ENCODE measurements around the gene REV1.
A peak's percentile ranks its signal among the peaks of the same experiment; 100 is the strongest.

REV1 gene

DNA sequence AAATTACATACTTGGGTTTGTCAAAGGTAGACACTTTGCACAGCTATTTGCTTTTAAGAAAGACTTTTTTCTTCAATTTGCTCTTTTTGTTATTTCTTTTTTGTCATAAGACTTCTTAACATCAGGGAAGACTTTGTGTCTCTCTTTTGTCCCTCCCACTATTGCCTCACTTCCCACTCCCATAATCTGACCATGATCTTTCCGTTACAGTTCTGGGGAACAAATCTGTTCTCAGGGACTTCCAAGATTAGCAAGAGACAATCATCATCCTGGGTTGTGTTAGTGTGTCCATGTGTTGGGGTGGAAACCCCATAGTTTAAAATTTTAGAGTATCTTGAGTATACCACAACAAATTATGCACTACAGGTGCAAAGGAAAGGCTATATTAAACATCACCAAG lies 75.3 kb downstream of the REV1 start:
- Histone ChIP-seq H3K27me3 (ENCODE audit: insufficient read depth, low read length) (no peaks in the 10 kb centered on the region), H3K4me3 (ENCODE audit: low read length) (no peak overlapping the region), H3K9ac (ENCODE audit: low read depth, low read length) (no peak overlapping the region), H3K27ac (ENCODE audit: low read length) (no peak overlapping the region), H3K9me3 (ENCODE audit: insufficient read depth, low read depth, low read length) (no peaks in the 10 kb centered on the region), H3K36me3 (ENCODE audit: insufficient read depth, low read depth, low read length) (peaks cover 99% of the 10 kb centered on the region), H3K4me1 (ENCODE audit: insufficient read depth, low read length) (no peaks in the 10 kb centered on the region)

DNA sequence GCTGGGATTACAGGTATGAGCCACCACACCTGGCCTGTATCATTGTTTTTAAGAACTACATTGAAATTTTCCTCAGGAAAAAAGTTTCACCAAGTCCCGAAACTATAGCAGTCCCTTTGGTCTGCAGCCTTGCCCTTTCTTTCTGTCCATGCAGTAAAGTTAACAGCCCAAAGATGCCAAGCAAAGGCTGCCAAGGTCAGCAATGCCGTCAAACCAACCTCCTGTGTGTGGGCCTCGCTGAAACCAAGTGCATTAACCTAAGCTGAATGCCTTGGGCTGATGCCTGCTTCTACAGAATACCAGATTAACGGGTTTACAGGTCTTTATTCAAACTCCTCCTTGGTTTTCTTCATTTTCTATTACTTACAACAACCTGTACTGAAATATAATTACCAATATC lies 79.5 kb downstream of the REV1 start:
- H3K9me3 ChIP-seq (ENCODE audit: insufficient read depth, low read depth, low read length), result no peaks in the 10 kb centered on the region
- no peaks in the 10 kb centered on the region for H3K27me3 ChIP-seq (ENCODE audit: insufficient read depth, low read length)
- no peaks in the 10 kb centered on the region for H3K4me1 ChIP-seq (ENCODE audit: insufficient read depth, low read length)
- peaks cover 93% of the 10 kb centered on the region for H3K36me3 ChIP-seq (ENCODE audit: insufficient read depth, low read depth, low read length)
- H3K9ac ChIP-seq (ENCODE audit: low read depth, low read length), result no peak overlapping the region
- no peak overlapping the region for H3K4me3 ChIP-seq (ENCODE audit: low read length)
- no peak overlapping the region for H3K27ac ChIP-seq (ENCODE audit: low read length)

GRCh38 chr2:99406137-99406536 lies 83.7 kb downstream of the REV1 start:
- H3K9ac ChIP-seq (ENCODE audit: low read depth, low read length), result no peak overlapping the region
- peaks cover 25% of the 10 kb centered on the region for H3K4me1 ChIP-seq (ENCODE audit: insufficient read depth, low read length)
- no peak overlapping the region for H3K4me3 ChIP-seq (ENCODE audit: low read length)
- H3K27me3 ChIP-seq (ENCODE audit: insufficient read depth, low read length), result no peaks in the 10 kb centered on the region
- no peak overlapping the region for H3K27ac ChIP-seq (ENCODE audit: low read length)
- peaks cover 93% of the 10 kb centered on the region for H3K36me3 ChIP-seq (ENCODE audit: insufficient read depth, low read depth, low read length)
- H3K9me3 ChIP-seq (ENCODE audit: insufficient read depth, low read depth, low read length), result no peaks in the 10 kb centered on the region

DNA sequence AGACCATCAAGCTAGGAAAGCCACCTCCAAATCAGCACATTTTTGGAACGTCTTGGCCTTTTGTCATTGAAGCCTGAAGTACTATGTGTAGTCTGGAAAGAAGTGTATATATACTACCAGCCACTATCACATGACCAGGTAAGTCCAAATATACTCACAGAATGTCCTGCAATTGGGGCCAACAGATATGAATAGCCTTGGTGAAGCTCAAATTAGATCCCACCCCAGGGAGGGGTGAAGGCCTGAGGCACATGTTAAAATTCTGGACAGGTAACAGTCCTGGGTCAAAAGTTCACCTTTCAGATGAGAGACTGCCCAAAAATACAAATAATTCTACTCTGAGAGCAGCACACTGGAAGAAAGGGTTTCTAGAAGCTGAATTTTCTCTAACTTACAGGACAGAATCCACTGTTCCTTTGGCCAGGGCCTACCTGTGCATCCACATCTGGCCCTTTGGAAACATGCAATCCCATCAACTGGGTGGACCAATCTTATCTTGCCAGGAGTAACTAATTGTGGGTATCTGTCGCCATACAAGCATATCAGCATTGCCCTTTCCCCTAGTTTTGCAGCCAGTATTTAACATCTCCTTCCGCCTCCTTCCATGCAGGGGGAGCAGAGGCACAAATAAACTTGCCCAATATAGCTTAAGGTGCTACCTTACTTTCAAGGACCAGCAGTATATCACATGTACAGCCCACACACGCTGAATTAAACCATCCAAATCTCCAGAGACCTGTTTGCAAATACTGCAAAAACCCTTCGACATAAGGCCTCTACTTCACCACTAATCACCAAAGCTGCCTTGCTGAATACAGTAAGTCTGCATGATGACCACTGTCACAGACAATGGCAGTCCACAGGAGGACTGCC lies 84.8 kb downstream of the REV1 start:
- Histone ChIP-seq H3K9ac (ENCODE audit: low read depth, low read length) (no peak overlapping the region), H3K4me3 (ENCODE audit: low read length) (no peak overlapping the region), H3K27me3 (ENCODE audit: insufficient read depth, low read length) (no peaks in the 10 kb centered on the region), H3K36me3 (ENCODE audit: insufficient read depth, low read depth, low read length) (peaks cover 93% of the 10 kb centered on the region), H3K4me1 (ENCODE audit: insufficient read depth, low read length) (peaks cover 25% of the 10 kb centered on the region), H3K9me3 (ENCODE audit: insufficient read depth, low read depth, low read length) (no peaks in the 10 kb centered on the region), H3K27ac (ENCODE audit: low read length) (no peak overlapping the region)

- H3K9me3 ChIP-seq (ENCODE audit: insufficient read depth, low read depth, low read length), result no peaks in the 10 kb centered on the region
- H3K4me1 ChIP-seq (ENCODE audit: insufficient read depth, low read length), result peaks cover 25% of the 10 kb centered on the region
- H3K4me3 ChIP-seq (ENCODE audit: low read length), result peak overlapping the region; percentile 33; the same call in 1 of the 2 replicates
- H3K36me3 ChIP-seq (ENCODE audit: insufficient read depth, low read depth, low read length), result peaks cover 93% of the 10 kb centered on the region
- no peaks in the 10 kb centered on the region for H3K27me3 ChIP-seq (ENCODE audit: insufficient read depth, low read length)
- H3K27ac ChIP-seq (ENCODE audit: low read length), result peak overlapping the region; percentile 11
- H3K9ac ChIP-seq (ENCODE audit: low read depth, low read length), result peak overlapping the region; percentile 18; the same call in 1 of the 2 replicates
These were observed 85.6 kb downstream of the REV1 start for GRCh38 chr2:99404039-99404796.

GRCh38 chr2:99403524-99403923 lies 86.3 kb downstream of the REV1 start:
- peak overlapping the region; percentile 11 for H3K27ac ChIP-seq (ENCODE audit: low read length)
- no peaks in the 10 kb centered on the region for H3K9me3 ChIP-seq (ENCODE audit: insufficient read depth, low read depth, low read length)
- peak overlapping the region; percentile 18; the same call in 1 of the 2 replicates for H3K9ac ChIP-seq (ENCODE audit: low read depth, low read length)
- H3K4me3 ChIP-seq (ENCODE audit: low read length), result peak overlapping the region; percentile 33; the same call in 1 of the 2 replicates
- no peaks in the 10 kb centered on the region for H3K27me3 ChIP-seq (ENCODE audit: insufficient read depth, low read length)
- peaks cover 25% of the 10 kb centered on the region for H3K4me1 ChIP-seq (ENCODE audit: insufficient read depth, low read length)
- H3K36me3 ChIP-seq (ENCODE audit: insufficient read depth, low read depth, low read length), result peaks cover 93% of the 10 kb centered on the region

DNA sequence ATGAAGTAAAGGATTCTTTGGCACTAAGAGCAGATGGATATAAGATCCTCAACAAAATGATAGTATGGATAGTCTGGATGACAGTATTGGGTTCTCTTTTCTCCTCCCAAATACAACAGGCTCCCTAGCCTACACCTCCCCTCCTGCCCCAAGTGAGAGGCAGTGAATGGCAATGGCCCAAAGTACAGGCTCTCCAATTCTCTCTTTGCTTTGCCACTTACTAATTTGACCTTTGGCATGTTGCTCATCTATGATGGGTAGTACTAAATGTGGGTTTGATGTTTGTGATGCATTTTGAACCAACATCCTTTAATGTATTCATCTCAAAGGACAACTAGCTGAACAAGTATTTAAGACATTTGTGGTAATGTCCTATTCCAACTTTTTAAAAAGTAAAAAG lies 86.7 kb downstream of the REV1 start:
- Histone ChIP-seq H3K36me3 (ENCODE audit: insufficient read depth, low read depth, low read length) (peaks cover 95% of the 10 kb centered on the region), H3K27ac (ENCODE audit: low read length) (no peak overlapping the region), H3K4me1 (ENCODE audit: insufficient read depth, low read length) (peaks cover 25% of the 10 kb centered on the region), H3K27me3 (ENCODE audit: insufficient read depth, low read length) (no peaks in the 10 kb centered on the region), H3K4me3 (ENCODE audit: low read length) (no peak overlapping the region), H3K9me3 (ENCODE audit: insufficient read depth, low read depth, low read length) (no peaks in the 10 kb centered on the region), H3K9ac (ENCODE audit: low read depth, low read length) (peak overlapping the region; percentile 18; the same call in 1 of the 2 replicates)

DNA sequence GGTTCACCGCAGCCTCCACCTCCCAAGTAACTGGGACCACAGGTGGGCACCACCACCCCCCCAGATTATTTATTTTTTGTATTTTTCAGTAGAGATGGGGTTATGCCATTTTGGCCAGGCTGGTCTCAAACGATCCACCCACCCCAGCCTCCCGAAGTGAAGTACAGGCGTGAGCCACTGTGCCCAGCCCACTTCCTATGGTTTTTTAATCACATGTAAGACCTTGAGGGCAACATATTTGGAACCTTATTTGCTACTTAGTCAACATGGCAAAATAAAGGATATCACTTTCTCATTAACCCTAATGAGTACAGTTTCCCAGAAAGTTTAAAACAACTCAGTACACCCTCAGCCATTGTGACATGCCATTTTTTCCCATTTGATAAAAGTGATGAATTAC lies 88.0 kb downstream of the REV1 start:
- Histone ChIP-seq H3K4me3 (ENCODE audit: low read length) (no peak overlapping the region), H3K9ac (ENCODE audit: low read depth, low read length) (no peak overlapping the region), H3K9me3 (ENCODE audit: insufficient read depth, low read depth, low read length) (no peaks in the 10 kb centered on the region), H3K36me3 (ENCODE audit: insufficient read depth, low read depth, low read length) (peaks cover 98% of the 10 kb centered on the region), H3K27me3 (ENCODE audit: insufficient read depth, low read length) (no peaks in the 10 kb centered on the region), H3K4me1 (ENCODE audit: insufficient read depth, low read length) (peaks cover 25% of the 10 kb centered on the region), H3K27ac (ENCODE audit: low read length) (no peak overlapping the region)

DNA sequence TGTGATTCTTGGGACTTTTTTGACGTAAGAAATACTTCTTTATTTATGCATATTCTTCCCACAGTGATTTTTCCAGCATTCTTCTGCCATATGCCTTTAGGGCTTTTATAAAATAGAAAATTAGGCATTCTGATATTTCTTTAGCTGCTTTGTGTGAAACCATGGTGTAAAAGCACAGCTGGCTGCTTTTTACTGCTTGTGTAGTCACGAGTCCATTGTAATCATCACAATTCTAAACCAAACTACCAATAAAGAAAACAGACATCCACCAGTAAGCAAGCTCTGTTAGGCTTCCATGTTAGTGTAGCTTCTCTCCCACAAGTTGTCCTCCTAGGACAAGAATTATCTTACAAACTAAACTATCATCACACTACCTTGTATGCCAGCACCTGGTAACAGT lies 90.0 kb downstream of the REV1 start:
- no peak overlapping the region for H3K27ac ChIP-seq (ENCODE audit: low read length)
- no peak overlapping the region for H3K4me3 ChIP-seq (ENCODE audit: low read length)
- H3K9ac ChIP-seq (ENCODE audit: low read depth, low read length), result no peak overlapping the region
- H3K36me3 ChIP-seq (ENCODE audit: insufficient read depth, low read depth, low read length), result peaks cover 99% of the 10 kb centered on the region
- H3K4me1 ChIP-seq (ENCODE audit: insufficient read depth, low read length), result peaks cover 22% of the 10 kb centered on the region
- H3K9me3 ChIP-seq (ENCODE audit: insufficient read depth, low read depth, low read length), result no peaks in the 10 kb centered on the region
- no peaks in the 10 kb centered on the region for H3K27me3 ChIP-seq (ENCODE audit: insufficient read depth, low read length)

GRCh38 chr2:99399063-99399462 lies 90.8 kb downstream of the REV1 start:
- H3K9me3 ChIP-seq (ENCODE audit: insufficient read depth, low read depth, low read length), result no peaks in the 10 kb centered on the region

GRCh38 chr2:99398303-99398702 lies 91.5 kb downstream of the REV1 start:
- H3K27ac ChIP-seq (ENCODE audit: low read length), result no peak overlapping the region
- no peaks in the 10 kb centered on the region for H3K27me3 ChIP-seq (ENCODE audit: insufficient read depth, low read length)
- no peaks in the 10 kb centered on the region for H3K9me3 ChIP-seq (ENCODE audit: insufficient read depth, low read depth, low read length)
- no peak overlapping the region for H3K4me3 ChIP-seq (ENCODE audit: low read length)
- H3K36me3 ChIP-seq (ENCODE audit: insufficient read depth, low read depth, low read length), result peaks cover 99% of the 10 kb centered on the region
- no peak overlapping the region for H3K9ac ChIP-seq (ENCODE audit: low read depth, low read length)
- peaks cover 7% of the 10 kb centered on the region; the same call in 1 of the 2 replicates for H3K4me1 ChIP-seq (ENCODE audit: insufficient read depth, low read length)

More at GRCh38 chr2:99399063-99399462, 90.8 kb downstream of the REV1 start:
- Histone ChIP-seq H3K36me3 (ENCODE audit: insufficient read depth, low read depth, low read length) (peaks cover 99% of the 10 kb centered on the region), H3K4me1 (ENCODE audit: insufficient read depth, low read length) (peaks cover 15% of the 10 kb centered on the region), H3K27ac (ENCODE audit: low read length) (no peak overlapping the region), H3K27me3 (ENCODE audit: insufficient read depth, low read length) (no peaks in the 10 kb centered on the region), H3K4me3 (ENCODE audit: low read length) (no peak overlapping the region), H3K9ac (ENCODE audit: low read depth, low read length) (no peak overlapping the region)
